SKM-1 (cell line): ENCODE measurements around the gene NUDT14.

Experiments used
- DNase-seq: peaks from one replicate; lab custom pipeline; 2025; ENCODE audit not compliant: unreplicated experiment; lab: John Stamatoyannopoulos, UW

The NUDT14 gene

DNA sequence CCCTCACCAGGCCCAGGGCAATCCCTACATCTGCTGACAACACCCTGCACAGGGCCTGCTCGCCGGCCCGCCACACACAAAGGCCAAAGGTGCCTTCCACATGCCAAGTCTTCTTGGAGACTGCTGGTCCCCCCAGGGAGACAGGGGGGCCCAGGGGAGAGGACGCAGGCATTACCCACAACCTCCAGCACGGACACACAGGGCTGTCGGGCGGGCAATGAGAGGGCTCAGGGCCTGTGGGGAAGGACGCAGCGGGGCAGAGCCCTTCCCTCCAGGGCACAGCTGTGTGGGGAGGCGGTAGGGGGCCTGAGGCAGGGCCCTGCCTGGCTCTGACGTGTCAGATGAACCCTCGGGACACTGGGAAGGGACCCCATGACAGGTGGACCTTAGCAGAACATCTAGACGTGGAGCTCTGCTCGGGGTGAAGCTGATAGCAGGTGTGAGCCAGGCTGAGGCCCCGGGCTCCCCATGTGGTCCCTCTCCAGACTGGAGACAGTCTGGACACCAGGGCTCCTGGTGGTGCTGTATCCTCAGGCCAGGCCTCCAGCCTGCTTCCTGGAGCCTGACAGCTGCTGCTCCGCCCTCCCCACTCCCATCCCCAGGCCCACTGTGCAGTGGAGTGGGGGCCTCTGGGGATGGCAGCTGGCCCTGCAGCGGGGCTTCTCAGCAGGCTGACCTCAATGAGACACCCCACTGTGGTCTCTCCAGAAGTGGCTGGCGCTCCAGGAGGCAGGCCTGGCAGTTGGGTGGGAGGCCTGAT lies 31.6 kb upstream of the NUDT14 start:
- no peak for DNase-seq

DNA sequence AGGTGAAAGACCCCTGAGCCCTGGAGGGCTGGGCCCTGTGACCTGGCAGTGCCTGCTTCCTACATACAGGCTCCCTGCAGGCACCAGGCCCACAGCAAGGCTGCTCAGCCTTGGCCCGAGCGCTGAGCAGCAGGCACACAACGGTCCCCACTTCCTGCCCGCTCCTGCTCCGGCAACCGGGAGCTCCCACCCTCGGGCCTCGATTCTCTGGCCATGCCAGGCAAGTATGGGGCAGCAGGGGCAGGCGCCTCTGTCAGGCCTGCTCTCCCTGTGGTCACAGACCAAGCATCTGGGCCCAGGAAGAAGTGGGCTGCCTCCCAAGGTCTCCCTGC lies 30.6 kb upstream of the NUDT14 start:
- DNase-seq: no peak

GRCh38 chr14:105211086-105211757 lies 30.1 kb upstream of the NUDT14 start:
- no peak for DNase-seq

GRCh38 chr14:105210266-105211025 lies 29.3 kb upstream of the NUDT14 start:
- DNase-seq: no peak

GRCh38 chr14:105209646-105210045 lies 28.5 kb upstream of the NUDT14 start:
- no peak for DNase-seq

- DNase-seq: no peak
These were observed 28.0 kb upstream of the NUDT14 start for GRCh38 chr14:105209091-105209490.

- DNase-seq: no peak
These were observed 27.6 kb upstream of the NUDT14 start for GRCh38 chr14:105208738-105209075.

GRCh38 chr14:105207996-105208737 lies 27.1 kb upstream of the NUDT14 start:
- no peak for DNase-seq

DNA sequence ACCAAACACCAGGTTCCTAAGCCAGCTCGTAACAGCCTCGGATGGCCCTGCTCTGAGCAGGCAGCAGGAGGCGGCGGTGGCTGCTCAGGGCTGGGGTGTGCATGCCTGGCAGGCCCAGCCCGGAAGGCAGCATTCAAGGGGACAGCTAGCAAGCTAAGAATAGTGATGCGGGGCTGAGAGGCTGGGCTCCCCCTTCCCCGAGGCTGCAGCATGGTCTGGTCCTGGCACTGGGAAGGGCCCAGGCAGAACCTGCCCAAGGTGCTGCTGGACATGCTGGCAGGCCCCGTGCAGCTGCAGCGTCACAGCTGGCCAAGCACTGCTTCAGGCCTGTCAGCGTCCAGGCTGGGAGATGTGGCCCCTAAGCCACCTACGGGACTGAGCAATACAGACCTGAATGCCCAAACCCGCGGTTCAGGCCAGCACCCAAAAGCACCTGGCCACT lies 26.4 kb upstream of the NUDT14 start:
- no peak for DNase-seq

GRCh38 chr14:105206873-105207272 lies 25.8 kb upstream of the NUDT14 start:
- DNase-seq: no peak

- no peak for DNase-seq
These were observed 24.6 kb upstream of the NUDT14 start for GRCh38 chr14:105205673-105206208.

- no peak for DNase-seq
These were observed 24.0 kb upstream of the NUDT14 start for GRCh38 chr14:105204931-105205672.

GRCh38 chr14:105204206-105204930 lies 23.3 kb upstream of the NUDT14 start:
- DNase-seq: no peak

- DNase-seq: no peak
These were observed 22.6 kb upstream of the NUDT14 start for GRCh38 chr14:105203701-105204100.

DNA sequence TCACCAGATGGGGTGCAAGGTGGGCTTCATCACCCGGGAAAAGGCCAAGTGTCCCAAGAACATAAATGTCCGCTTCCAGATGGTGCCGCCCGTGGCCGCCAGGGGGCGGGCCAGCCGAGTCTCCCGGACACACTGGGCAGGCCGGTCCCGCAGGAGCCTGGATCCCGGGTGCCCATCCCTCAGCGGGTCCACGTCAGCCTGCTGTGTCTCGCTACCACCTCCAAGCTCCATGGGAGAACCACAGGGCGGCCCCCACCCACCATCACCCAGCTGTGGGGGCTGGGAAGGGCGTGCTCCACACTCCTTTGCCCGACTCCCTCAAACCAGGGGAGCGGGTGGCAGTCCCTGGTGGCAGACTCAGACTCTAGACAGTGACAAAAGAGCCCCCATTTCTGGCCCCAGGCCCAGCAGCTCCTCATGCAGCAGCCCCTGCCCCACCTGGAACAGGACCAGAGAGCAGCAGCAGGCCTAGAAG lies 22.0 kb upstream of the NUDT14 start:
- no peak for DNase-seq

GRCh38 chr14:105201925-105202513 lies 20.9 kb upstream of the NUDT14 start:
- peak; percentile 20 for DNase-seq

DNA sequence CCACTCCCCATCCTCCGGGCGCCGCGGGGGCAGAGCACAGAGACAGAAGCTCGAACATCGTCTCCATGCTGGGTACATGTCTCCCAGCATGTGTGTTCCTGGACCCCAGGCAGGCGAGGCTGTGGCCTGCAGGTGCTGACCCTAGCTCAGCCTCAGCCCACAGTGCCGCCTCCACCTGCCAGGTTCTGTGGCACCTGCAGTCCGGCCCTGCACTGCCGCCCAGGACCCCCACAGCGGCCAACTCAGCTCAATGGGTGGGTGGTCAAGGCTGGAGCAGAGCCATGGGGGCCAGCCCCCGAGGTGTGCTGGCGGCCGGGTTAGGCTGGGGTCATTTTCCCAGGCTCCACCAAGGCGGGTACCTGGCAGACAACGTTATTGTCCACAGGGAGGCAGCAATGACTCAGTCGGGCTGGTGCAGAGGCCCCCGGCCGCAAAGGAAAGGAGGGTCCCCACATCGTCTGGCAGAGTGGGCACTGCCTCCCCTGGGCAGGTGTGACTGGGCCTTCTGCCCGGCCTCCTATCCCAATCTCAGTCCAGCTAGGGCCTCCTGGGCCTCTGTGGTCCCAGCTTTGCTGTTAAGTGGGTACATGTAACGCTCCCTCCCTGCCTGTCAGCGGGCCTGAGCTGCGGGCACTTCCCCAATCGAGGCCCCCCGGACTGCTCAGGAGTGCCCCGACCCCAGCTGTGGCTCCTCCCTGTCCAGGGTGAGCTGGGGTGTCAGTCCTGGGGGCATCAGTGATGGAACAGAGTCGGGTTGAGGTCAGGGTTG lies 20.2 kb upstream of the NUDT14 start:
- no peak for DNase-seq

DNA sequence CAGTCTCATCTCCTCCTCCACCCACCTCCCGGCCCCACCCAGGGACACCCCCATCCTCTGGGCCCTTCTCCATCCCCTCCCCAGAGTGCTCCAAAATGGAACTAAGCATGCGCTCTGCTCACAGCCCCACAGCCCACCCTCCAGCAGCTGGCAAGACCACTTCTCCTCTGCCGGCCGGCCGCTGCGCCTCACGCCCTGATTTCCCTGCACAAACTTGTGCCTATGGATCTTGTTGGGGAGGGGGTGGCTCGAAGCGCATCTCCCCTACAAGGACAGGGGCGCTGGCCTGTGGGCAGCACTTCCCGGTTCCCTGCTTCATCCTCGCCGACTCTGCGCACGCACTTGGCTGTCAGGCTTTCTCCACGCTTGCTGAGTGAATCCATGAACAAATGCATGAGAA lies 19.5 kb upstream of the NUDT14 start:
- no peak for DNase-seq

GRCh38 chr14:105200074-105200473 lies 19.0 kb upstream of the NUDT14 start:
- DNase-seq: no peak
